Epithelial cell of esophagus (primary cell): ENCODE results near the gene NNT.
"Not testable (repeated sequence)": the region's sequence is repeated elsewhere in the genome, so short reads cannot be mapped to it uniquely, and the experiment has no call there.

Source experiments
- DNase-seq: peaks from one replicate; pipeline ENCODE4 v3.0.0; 2010; ENCODE audit warnings: low read depth
- H3K4me3 ChIP-seq: 2 replicates; pipeline ENCODE4 v1.5.1; 2011; ENCODE audit warnings: mild to moderate bottlenecking, low read length, control low read depth
- TF ChIP-seq, protein P1 (sequence below): IDR thresholded peaks from 2 replicates; pipeline ENCODE4 v1.5.1; 2011; ENCODE audit warnings: low read depth, mild to moderate bottlenecking, low read length, control low read depth, inconsistent platforms; ENCODE audit not compliant: insufficient read depth; ENCODE audit errors: missing control alignments

NNT gene

DNA sequence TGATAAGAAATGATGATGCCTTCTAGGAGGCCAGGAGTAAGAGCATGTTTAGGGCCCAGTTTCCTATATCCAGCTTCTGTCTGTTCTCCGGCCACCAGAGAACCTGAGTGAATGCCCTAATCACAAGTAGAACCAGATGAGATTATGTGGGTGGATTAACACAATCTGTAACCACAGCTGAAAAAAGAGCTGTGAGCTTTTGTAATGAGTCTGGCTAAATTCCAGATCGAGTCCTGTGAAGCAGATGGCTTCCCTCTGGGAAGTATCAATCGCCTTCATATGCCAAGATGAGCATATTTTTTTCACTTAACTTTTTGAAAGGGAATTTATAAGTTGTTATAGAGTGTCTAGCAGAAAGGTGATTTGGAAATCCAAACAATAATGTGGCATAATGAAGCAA lies 99.8 kb downstream of the NNT start:
- no peak overlapping the region for H3K4me3 ChIP-seq
- no peak for DNase-seq
- TF ChIP-seq, protein P1, sequence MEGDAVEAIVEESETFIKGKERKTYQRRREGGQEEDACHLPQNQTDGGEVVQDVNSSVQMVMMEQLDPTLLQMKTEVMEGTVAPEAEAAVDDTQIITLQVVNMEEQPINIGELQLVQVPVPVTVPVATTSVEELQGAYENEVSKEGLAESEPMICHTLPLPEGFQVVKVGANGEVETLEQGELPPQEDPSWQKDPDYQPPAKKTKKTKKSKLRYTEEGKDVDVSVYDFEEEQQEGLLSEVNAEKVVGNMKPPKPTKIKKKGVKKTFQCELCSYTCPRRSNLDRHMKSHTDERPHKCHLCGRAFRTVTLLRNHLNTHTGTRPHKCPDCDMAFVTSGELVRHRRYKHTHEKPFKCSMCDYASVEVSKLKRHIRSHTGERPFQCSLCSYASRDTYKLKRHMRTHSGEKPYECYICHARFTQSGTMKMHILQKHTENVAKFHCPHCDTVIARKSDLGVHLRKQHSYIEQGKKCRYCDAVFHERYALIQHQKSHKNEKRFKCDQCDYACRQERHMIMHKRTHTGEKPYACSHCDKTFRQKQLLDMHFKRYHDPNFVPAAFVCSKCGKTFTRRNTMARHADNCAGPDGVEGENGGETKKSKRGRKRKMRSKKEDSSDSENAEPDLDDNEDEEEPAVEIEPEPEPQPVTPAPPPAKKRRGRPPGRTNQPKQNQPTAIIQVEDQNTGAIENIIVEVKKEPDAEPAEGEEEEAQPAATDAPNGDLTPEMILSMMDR, result no peak

DNA sequence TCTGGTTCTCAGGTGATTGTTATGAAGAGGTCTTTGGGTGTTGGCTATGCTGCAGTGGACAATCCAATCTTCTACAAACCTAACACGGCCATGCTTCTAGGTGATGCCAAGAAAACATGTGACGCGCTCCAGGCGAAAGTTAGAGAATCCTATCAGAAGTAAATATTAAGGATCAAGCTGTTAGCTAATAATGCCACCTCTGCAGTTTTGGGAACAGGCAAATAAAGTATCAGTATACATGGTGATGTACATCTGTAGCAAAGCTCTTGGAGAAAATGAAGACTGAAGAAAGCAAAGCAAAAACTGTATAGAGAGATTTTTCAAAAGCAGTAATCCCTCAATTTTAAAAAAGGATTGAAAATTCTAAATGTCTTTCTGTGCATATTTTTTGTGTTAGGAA lies 101.3 kb downstream of the NNT start:
- TF ChIP-seq, protein P1, result no peak
- H3K4me3 ChIP-seq, result no peak overlapping the region

DNA sequence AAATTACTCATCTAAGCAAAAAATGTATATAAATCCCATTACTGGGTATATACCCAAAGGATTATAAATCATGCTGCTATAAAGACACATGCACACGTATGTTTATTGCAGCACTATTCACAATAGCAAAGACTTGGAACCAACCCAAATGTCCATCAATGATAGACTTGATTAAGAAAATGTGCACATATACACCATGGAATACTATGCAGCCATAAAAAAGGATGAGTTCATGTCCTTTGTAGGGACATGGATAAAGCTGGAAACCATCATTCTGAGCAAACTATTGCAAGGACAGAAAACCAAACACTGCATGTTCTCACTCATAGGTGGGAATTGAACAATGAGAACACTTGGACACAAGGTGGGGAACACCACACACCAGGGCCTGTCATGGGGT lies 103.6 kb downstream of the NNT start:
- H3K4me3 ChIP-seq, DNase-seq: not testable (repeated sequence)

More for the DNA sequence above, 101.3 kb downstream of the NNT start:
- no peak for DNase-seq

DNA sequence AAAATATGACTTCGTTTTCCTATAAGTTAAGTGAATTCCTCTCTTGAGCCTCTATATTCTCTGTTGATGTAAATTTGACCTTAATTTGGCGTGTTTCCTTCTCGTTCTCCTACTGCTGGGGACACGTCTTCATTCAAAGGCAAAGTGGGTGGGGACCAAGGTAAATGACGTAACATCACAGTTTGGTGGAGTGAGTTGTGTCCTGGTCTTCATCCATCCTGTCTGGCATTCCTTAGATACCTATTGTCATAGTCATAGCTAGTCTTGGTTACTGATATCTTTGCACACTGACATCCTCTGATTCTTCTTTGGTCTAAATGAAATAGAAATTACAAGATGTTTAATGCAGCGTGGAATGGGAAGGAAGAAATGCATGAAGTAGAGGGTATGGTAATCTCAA lies 108.5 kb downstream of the NNT start:
- peak; percentile 42 for DNase-seq
- TF ChIP-seq, protein P1, result no peak

DNA sequence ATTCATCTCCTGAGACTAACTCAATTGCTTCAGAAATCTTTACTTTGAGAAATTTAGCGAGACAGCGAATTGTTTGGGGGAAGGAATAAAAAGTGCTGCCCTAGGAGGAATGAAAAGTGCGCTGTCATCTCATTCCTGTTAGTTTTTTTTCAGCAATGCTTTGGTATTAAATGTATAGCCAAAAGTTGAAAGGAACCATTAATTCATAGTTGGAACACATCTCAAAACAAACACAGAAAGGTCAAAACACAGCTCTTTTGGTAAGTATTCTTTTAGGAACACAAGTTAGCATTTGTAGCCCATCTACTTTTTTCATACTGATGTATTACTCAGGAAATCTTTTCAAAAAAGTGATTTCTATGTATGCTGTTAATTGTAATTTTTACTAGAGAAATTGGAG lies 109.1 kb downstream of the NNT start:
- no peak for DNase-seq
- H3K4me3 ChIP-seq, result no peak overlapping the region
- TF ChIP-seq, protein P1, result no peak

More for the DNA sequence above, 108.5 kb downstream of the NNT start:
- no peak overlapping the region for H3K4me3 ChIP-seq

DNA sequence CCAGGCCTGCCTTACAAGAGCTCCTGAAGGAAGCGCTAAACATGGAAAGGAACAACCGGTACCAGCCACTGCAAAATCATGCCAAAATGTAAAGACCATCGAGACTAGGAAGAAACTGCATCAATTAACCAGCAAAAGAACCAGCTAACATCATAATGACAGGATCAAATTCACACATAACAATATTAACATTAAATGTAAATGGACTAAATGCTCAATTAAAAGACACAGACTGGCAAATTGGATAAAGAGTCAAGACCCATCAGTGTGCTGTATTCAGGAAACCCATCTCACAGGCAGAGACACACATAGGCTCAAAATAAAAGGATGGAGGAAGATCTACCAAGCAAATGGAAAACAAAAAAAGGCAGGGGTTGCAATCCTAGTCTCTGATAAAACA lies 116.8 kb downstream of the NNT start:
- H3K4me3 ChIP-seq, DNase-seq: not testable (repeated sequence)

DNA sequence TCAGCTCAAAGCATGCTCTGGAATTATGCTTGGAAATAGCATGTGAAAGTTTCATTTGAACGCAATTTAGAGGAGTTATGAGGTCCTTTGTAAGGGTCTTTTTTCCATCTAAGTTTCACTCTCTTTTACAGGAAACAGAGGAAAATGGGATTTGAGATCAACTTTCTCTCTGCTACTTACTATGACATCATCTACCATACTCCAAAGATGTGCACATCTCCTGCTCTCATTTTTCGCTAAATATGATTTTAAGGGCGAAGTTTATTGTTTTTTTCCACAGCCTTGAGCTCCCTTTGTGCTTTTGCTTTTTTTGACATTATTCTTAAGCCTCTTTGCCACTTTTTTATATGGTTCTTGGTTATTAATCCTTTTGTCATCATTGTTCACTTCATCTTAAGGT lies 125.6 kb downstream of the NNT start:
- H3K4me3 ChIP-seq, result no peak overlapping the region
- TF ChIP-seq, protein P1, result no peak
- no peak for DNase-seq

DNA sequence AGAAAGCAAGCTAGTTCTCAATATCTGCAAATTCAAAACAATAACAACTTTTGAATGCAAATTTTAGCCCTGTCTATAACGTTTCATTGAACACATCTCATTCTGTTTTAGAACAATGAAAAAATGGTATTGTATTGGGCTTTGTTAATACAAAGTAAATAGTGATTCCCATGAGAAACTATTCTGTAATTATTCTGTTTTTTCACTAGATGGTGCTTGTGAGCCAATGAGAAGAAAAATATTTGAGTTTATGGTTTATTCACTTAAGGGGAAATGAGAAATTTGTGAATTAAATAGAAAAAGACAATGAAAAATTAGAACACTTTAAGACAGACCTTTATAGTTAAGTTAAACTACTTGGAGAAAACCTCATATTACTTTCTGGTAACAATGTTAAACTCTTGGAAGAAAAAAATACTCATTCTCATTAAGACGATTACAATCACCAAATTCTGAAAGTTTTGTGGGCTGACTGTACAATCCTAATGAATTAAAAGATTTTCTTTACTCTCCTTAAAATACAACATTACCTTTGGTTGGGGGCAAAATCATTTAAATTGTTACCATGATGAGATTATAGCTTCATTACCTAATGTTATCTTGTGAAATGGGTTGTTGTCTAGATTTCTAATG lies 127.0 kb downstream of the NNT start:
- H3K4me3 ChIP-seq, result no peak overlapping the region
- peak; percentile 39 for DNase-seq
- TF ChIP-seq, protein P1, result peak; percentile 37
